ENCODE measurements around the gene RPS6KC1.
"Not testable (repeated sequence)": the region's sequence is repeated elsewhere in the genome, so short reads cannot be mapped to it uniquely, and the experiment has no call there.

Gene RPS6KC1

GRCh38 chr1:213111502-213111901, 60.5 kb downstream of the RPS6KC1 start:
- DNase-seq: no peak

GRCh38 chr1:213112723-213113122, 61.7 kb downstream of the RPS6KC1 start:
- not testable (repeated sequence) for DNase-seq

DNA sequence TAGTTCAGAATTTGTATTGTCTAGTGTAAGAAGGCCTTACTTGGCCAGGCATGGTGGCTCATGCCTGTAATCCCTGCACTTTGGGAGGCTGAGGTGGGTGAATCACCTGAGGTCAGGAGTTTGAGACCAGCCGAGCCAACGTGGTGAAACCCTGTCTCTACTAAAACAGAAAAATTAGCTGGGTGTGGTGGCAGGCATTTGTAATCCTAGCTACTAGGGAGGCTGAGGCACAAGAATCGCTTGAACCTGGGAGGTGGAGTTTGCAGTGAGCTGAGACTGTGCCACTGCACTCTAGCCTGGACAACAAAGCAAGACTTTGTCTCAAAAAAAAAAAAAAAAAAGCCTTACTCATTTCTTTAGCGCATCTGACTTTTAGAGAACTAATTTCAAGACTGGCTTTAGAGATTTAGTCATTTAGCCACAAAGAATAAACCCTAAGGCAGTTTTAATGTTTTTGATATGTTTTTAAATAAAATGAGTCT, 66.7 kb downstream of the RPS6KC1 start:
- DNase-seq: not testable (repeated sequence)

DNA sequence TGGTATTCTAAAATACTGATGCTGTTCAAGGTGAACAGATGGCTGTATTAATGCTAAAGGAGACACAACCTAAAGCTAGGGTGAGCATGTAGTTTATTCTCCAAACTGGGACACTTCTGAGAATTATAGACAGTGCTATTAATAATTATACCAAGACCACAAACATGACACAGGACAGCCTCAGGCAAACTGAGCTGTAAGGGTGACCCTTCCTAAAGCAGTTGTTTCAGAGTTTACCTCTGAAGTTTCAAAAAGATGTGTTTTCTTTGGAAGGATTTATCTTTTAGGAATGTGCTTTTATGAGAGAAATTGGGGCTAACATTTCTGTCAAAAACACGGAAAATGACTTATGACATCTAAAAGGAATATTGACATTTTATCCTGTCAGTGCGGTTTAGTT, 68.8 kb downstream of the RPS6KC1 start:
- no peak for DNase-seq

DNA sequence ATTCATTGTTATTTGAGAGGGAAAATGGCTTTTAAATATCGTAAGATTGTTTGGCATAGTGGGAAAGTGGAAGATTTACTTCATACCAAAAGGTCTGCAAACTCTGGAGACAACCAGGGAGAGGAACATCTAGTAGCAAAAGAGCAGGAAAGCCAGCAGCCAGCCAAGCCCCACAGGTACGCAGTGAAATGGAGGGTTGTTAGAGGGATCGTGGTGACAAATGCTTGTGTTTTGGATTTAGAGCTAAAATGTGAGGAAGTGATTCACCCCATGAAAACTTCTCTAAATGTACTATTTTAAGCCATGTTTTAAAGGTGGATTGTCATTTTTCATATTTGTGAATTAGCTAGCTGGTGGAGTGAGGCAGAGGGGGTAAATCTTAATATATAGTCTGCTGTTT, 69.3 kb downstream of the RPS6KC1 start:
- no peak for DNase-seq

DNA sequence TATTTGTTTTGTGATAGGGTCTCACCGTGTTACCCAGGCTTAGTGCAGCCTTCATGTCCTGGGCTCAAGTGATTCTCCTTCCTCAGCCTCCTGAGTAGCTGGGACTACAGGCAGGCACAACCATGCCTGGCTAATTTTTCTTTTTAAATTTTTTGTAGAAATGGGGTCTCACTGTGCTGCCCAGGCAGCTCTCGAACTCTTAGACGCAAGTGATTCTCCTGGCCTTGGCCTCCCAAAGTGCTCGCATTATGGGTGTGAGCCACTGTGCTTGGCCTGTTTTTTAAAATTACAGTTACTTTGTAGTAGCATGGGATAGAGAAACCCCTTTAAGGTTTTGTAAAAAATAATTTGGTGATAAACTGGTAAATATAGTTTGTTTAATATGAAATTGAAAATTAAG, 69.9 kb downstream of the RPS6KC1 start:
- no peak for DNase-seq

DNA sequence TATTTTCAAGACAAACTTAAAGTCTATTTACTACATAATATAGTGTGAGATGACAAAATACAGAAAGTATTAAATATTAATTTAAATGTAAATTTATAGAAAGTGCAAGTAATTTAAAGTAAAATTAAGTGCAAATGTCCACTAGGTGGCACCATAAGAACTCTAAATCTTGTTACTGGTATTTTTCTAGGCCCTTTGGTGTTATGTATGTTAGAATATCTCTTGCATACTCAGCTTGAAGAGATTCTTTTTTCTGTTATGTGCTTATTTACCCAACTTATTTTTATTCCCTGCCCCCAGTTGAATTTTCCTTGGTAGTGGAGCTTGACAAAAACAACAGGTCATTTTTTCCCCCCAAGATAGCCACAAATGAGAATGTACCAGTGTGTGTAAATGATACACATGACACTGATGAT, 71.5 kb downstream of the RPS6KC1 start:
- no peak for DNase-seq

- DNase-seq: no peak
Measured at GRCh38 chr1:213123087-213123486, 72.0 kb downstream of the RPS6KC1 start.

DNA sequence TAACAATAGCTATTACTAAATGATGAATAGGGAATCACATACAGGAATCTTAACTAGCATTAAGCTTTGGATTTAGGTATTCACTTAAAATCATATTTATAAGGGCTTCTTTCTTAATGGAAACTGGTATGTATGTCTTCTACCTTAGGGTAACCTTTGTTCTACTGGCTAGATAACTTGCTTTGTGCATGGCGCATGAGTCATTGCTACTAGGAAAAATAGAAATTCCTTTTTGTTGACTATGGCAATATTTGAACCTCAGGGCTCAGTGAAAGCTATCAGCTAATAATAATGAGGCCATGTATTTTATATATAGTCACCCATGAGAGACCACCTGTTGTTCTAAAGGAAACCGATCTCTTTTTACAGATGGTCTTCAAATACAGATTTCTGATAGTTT, 72.5 kb downstream of the RPS6KC1 start:
- no peak for DNase-seq

- no peak for DNase-seq
Measured at GRCh38 chr1:213124590-213124989, 73.5 kb downstream of the RPS6KC1 start.

DNA sequence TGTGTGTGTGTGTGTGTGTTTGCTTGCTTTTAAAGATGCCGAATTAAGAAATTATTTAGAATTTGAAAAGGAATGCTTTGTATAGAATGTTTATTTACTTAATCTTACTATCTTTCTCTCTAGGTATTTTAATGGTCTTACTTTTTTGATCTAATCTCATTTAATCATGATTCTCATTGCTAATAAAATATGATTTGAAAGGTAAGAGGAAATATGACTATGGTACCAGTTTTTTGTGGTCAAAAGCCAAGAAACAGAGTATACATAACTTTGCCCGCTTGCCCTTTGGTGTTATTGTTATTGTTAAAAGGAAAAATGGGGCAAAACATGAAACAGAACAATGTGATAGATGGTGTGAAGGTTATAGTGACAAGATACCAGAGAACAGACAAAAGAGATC, 74.6 kb downstream of the RPS6KC1 start:
- no peak for DNase-seq

- DNase-seq: no peak
Measured at GRCh38 chr1:213127074-213127473, 76.0 kb downstream of the RPS6KC1 start.

GRCh38 chr1:213131851-213132655, 81.0 kb downstream of the RPS6KC1 start:
- DNase-seq: no peak

DNA sequence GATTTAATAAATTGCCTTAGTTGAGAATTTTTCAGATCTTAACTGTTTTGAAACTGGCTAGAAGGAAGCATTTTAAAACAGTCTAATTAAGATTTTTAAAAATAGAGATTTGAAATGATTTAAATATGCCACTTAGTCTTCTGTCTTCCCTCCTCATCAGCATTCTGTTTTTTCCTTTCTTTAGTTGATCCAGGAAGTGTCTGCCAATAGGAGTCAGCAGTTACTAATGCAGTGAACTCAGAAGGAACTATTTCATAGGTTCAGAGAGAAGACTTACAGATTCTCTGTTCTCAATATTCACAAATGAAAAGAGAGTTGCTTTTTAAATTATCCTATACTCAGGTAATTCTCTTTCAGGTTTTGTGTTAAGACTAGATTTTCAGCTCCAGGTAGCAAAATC, 84.5 kb downstream of the RPS6KC1 start:
- no peak for DNase-seq

GRCh38 chr1:213136190-213136917, 85.3 kb downstream of the RPS6KC1 start:
- DNase-seq: no peak

DNA sequence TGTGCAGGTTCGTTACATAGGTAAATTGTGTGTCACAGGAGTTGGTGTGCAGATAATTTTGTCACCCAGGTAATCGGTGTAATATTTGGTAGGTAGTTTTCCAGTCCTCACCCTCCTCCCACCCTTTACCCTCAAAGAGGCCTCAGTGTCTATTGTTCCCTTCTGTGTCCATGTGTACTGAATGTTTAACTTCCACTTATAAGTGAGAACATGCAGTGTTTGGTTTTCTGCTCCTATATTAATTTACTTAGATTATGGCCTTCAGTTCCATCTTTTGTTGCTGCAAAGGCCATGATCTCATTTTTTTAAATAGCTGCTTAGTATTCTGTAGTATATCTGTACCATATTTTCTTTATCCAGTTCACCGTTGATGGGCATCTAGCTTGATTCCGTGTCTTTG, 87.3 kb downstream of the RPS6KC1 start:
- DNase-seq: no peak

DNA sequence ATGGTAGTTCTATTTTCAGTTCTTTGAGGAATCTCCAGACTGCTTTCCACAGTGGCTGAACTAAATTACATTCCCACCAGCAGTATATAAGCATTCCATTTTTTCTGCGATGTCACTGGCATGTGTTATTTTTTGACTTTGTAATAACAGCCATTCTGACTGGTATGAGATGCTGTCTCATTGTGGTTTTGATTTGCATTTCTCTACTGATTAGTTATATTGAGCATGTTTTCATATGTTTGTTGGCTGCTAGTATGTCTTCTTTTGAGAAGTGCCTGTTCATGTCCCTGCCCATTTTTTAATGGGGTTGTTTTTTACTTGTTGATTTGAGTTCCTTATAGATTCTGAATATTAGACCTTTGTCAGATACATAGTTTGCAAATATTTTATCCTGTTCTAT, 87.9 kb downstream of the RPS6KC1 start:
- DNase-seq: no peak

- no peak for DNase-seq
Measured at GRCh38 chr1:213148905-213149304, 97.9 kb downstream of the RPS6KC1 start.

GRCh38 chr1:213150090-213150489, 99.0 kb downstream of the RPS6KC1 start:
- not testable (repeated sequence) for DNase-seq

- DNase-seq: no peak
Measured at GRCh38 chr1:213154056-213154685, 103.1 kb downstream of the RPS6KC1 start.

DNA sequence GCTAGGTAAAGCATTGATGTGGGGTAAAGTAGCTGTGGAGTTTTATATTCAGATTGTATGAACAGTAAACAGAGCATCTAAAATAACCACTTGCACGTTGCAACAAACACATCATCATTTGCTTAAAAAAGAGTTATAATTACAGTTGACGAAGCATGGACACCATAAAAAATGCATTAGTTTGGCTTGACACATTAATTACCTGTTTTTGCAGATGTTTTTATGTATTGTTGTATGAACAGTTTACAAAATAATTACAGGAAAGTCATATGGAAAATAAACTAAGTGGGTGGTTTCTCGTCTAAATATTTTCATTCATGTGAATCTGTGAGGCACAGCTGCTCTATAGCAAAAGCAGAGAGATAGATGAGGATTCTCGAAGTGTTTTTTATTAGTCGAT, 108.3 kb downstream of the RPS6KC1 start:
- no peak for DNase-seq

- DNase-seq: not testable (repeated sequence)
Measured at GRCh38 chr1:213160442-213160841, 109.4 kb downstream of the RPS6KC1 start.

DNA sequence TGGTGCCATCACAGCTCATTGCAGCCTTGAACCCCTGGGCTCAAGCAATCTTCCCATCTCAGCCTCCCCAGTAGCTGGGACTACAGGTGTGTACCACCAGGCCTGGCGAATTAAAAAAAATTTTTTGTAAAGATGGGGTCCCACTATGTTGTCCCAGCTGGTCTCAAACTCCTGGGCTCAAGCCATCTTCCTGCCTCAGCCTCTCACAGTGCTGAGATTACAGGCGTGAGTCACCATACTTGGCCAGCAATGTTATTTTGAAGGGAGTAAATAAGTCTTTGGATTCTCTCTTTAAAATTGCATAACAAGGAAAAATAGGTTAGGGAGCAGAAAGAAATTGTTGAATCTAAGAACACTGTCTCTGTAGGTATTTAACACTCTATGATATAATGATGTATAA, 111.3 kb downstream of the RPS6KC1 start:
- no peak for DNase-seq

DNA sequence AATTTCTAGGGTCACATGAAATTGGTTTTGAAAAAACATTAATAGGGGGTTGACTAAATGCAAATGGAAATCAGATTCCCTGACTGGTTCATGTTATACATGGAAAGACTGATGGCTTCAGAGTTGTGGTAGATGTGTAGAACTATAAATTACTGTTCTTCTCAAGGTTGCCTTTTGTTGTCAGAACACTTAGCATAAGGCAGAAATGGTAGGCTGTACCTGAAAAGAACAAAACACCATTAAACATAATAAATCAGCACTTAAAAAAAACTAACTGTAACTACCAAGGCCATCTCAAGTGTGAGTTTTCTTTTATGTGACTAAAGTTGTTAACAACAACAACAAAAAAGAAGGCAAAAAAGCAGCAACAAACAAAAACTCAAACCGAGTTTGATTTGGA, 111.8 kb downstream of the RPS6KC1 start:
- no peak for DNase-seq

Measured in NK-92 treated with Interleukin-12 subunit alpha and Interleukin-12 subunit beta, amount 100 ng/mL, for 24 hours (cell line).